CD14-positive monocyte (primary cell): ENCODE measurements around the gene RUBCN. TPM values are rescaled to one million over a fixed set of nuclear protein-coding genes. Genes with fewer than 3 reads are reported as not detected.

ENCODE experiments used
- DNase-seq, 3 donors: peaks; one replicate each; pipeline ENCODE4 v3.0.0-alpha.2; 2011 to 2022
- H2AFZ ChIP-seq: 2 replicates; pipeline ENCODE4 v1.6.0; 2012; ENCODE audit warnings: mild to moderate bottlenecking, low read depth, low read length, inconsistent platforms; ENCODE audit not compliant: insufficient read depth, poor library complexity, severe bottlenecking
- H3K27ac ChIP-seq, 2 donors: 1 replicate in 1 of 2; 2 replicates in 1 of 2; pipeline ENCODE4 v1.5.1; 2012 to 2013; ENCODE audit warnings: low read length in 2 of 2, control low read depth in 1 of 2, inconsistent platforms in 1 of 2, low read depth in 1 of 2, mild to moderate bottlenecking in 1 of 2
- H3K27me3 ChIP-seq, 2 donors: one replicate each; pipeline versions ENCODE4 v1.6.0 to v1.6.1; 2011 to 2013; ENCODE audit warnings: low read length in 2 of 2; ENCODE audit not compliant: control insufficient read depth in 2 of 2, insufficient read depth in 2 of 2
- H3K36me3 ChIP-seq, 2 donors: replicated peaks in 1 of 2; 1 replicate in 1 of 2; 2 replicates in 1 of 2; pipeline versions ENCODE4 v1.5.1 to v1.6.1; 2012 to 2013; ENCODE audit warnings: low read length in 2 of 2, control low read depth in 1 of 2, inconsistent platforms in 1 of 2, mild to moderate bottlenecking in 1 of 2; ENCODE audit not compliant: insufficient read depth in 2 of 2, control insufficient read depth in 1 of 2
- H3K4me1 ChIP-seq, 2 donors: 1 replicate in 1 of 2; 2 replicates in 1 of 2; pipeline versions ENCODE4 v1.5.1 to v1.6.1; 2012 to 2013; ENCODE audit warnings: low read length in 2 of 2, control low read depth in 1 of 2, inconsistent platforms in 1 of 2, mild to moderate bottlenecking in 1 of 2, moderate library complexity in 1 of 2; ENCODE audit not compliant: insufficient read depth in 2 of 2, control insufficient read depth in 1 of 2
- H3K4me2 ChIP-seq: replicated peaks from 2 replicates; pipeline ENCODE3; 2012; ENCODE audit warnings: low read length, moderate library complexity, mild to moderate bottlenecking; ENCODE audit not compliant: poor library complexity, severe bottlenecking; ENCODE audit errors: extremely low read depth
- H3K4me3 ChIP-seq, 3 experiments: fragments of 200-600 bp in 1 of 3; sonication (generic) in 1 of 3; replicated peaks in 1 of 3; 1 replicate in 2 of 3; 2 replicates in 1 of 3; pipeline ENCODE4 v1.5.1; 2011 to 2013; ENCODE audit warnings: low read length in 3 of 3, mild to moderate bottlenecking in 3 of 3, control low read depth in 2 of 3, low read depth in 2 of 3, inconsistent platforms in 1 of 3, moderate library complexity in 1 of 3
- H3K79me2 ChIP-seq: 2 replicates; pipeline ENCODE4 v1.6.0; 2012; ENCODE audit warnings: mild to moderate bottlenecking, control low read depth, inconsistent platforms, low read length, moderate library complexity; ENCODE audit not compliant: insufficient read depth
- H3K9ac ChIP-seq: 2 replicates; pipeline ENCODE4 v1.6.0; 2017; ENCODE audit warnings: low read length, mild to moderate bottlenecking; ENCODE audit not compliant: insufficient read depth, poor library complexity, severe bottlenecking
- H3K9me3 ChIP-seq, 2 donors: replicated peaks in 1 of 2; 1 replicate in 1 of 2; 2 replicates in 1 of 2; pipeline versions ENCODE4 v1.5.1 to v1.6.1; 2012 to 2013; ENCODE audit warnings: low read length in 2 of 2, control low read depth in 1 of 2; ENCODE audit not compliant: control insufficient read depth in 1 of 2, insufficient read depth in 1 of 2
- H4K20me1 ChIP-seq: 2 replicates; pipeline ENCODE4 v1.6.0; 2012; ENCODE audit warnings: mild to moderate bottlenecking, low read length, control low read depth, moderate library complexity; ENCODE audit not compliant: insufficient read depth
- H3K27ac Mint-ChIP-seq, 7 donors: one replicate each; pipeline ENCODE4 v1.8.0; 2020; ENCODE audit warnings: mild to moderate bottlenecking in 7 of 7, mixed read lengths in 7 of 7, moderate library complexity in 6 of 7, inconsistent platforms in 2 of 7
- H3K27me3 Mint-ChIP-seq, 3 donors: one replicate each; pipeline ENCODE4 v1.8.0; 2021 to 2022; ENCODE audit warnings: low read depth in 3 of 3, mild to moderate bottlenecking in 3 of 3, mixed read lengths in 3 of 3, moderate library complexity in 3 of 3, inconsistent platforms in 1 of 3
- H3K36me3 Mint-ChIP-seq, 2 donors: one replicate each; pipeline ENCODE4 v1.8.0; 2020; ENCODE audit warnings: mixed read lengths in 2 of 2, inconsistent platforms in 1 of 2, mild to moderate bottlenecking in 1 of 2
- H3K4me1 Mint-ChIP-seq: one replicate; pipeline ENCODE4 v1.8.0; 2020; ENCODE audit warnings: mild to moderate bottlenecking, mixed read lengths
- H3K4me3 Mint-ChIP-seq, 2 donors: one replicate each; pipeline ENCODE4 v1.8.0; 2020; ENCODE audit warnings: mild to moderate bottlenecking in 2 of 2, mixed read lengths in 2 of 2, moderate library complexity in 1 of 2
- H3K9me3 Mint-ChIP-seq, 7 donors: one replicate each; pipeline ENCODE4 v1.8.0; 2020 to 2022; ENCODE audit warnings: mixed read lengths in 7 of 7, mild to moderate bottlenecking in 6 of 7, moderate library complexity in 6 of 7, inconsistent platforms in 2 of 7
- WGBS: methylation state at CpG from one replicate; pipeline ENCODE4 v1.1.5; 2013; ENCODE audit warnings: missing lambda C conversion rate; ENCODE audit not compliant: insufficient coverage; 5-methylcytosine and 5-hydroxymethylcytosine counted together
- intact Hi-C, 2 donors: fragments of 100-400 bp; cut with micrococcal nuclease; formaldehyde crosslinking; loops; one replicate each; pipeline versions ENCODE4 v1.15.0 to v1.15.1; 2023
- polyA plus RNA-seq, 3 donors: library from polyadenylated mRNA; depleted of rRNA in 1 of 3; unstranded in 2 of 3; stranded (reverse) in 1 of 3; fragments of 300-500 nt in 2 of 3; fragments of >200 nt in 1 of 3; fragmentation: Illumina TruSeq in 2 of 3; gene quantifications; 1 replicate in 2 of 3; 2 replicates in 1 of 3; pipeline ENCODE4 v1.2.3, GENCODE V29; 2012 to 2021
- TF ChIP-seq, protein P1 (sequence below): fragments of 200-600 bp; IDR thresholded peaks from one replicate; pipeline ENCODE4 v1.8.0; 2022; ENCODE audit warnings: antibody characterized with exemption, mild to moderate bottlenecking

RUBCN gene
- polyA plus RNA-seq, 3 donors: 8.6 to 37.9 (median 13.5) TPM

DNA sequence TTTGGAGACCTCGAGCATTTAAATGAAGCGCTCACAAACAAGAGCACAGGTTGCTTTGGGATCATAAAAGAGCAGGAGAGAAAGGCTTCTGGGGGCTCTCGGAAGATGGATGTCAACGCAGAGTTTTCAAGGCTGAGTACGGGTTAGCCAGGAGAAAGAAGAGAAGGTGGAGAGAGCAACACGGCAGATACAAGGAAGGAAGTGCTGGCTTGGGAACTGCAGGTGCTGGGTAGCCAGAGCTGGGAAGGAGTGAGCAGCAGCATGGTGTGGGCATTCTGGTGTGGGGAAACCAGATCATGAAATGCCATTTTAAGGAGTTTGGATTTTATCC, 580 bp upstream of the RUBCN start:
- H3K9me3 Mint-ChIP-seq: no peaks in the 10 kb centered on the region
- Histone ChIP-seq H2AFZ (peak overlapping the region; percentile 99), H3K4me2 (peak overlapping the region; percentile 98), H3K79me2 (peaks cover 40% of the 10 kb centered on the region), H3K27me3 (no peaks in the 10 kb centered on the region), H3K4me1 (peaks cover 28 to 33% of the 10 kb centered on the region in 2 donors), H3K36me3 (peaks cover 0 to 3% of the 10 kb centered on the region in 2 donors), H3K4me3 (peak overlapping the region; percentile 61 to 94 (median 64)), H3K9ac (peak overlapping the region; percentile 81), H3K27ac (peak overlapping the region; percentile 58 to 82), H4K20me1 (peaks cover 22% of the 10 kb centered on the region), H3K9me3 (no peaks in the 10 kb centered on the region)
- H3K36me3 Mint-ChIP-seq: peaks cover 4 to 6% of the 10 kb centered on the region in 2 donors
- peaks cover 2 to 6% (median 2%) of the 10 kb centered on the region in 3 donors for H3K27me3 Mint-ChIP-seq
- DNase-seq: peak in 1 of 3 donors; percentile 15
- H3K27ac Mint-ChIP-seq: peak overlapping the region; percentile 61 to 90 (median 87)
- peak overlapping the region; percentile 94 to 96 for H3K4me3 Mint-ChIP-seq
- WGBS: 0% methylated on average over 6 of the region's 6 CpGs
- TF ChIP-seq, protein P1, sequence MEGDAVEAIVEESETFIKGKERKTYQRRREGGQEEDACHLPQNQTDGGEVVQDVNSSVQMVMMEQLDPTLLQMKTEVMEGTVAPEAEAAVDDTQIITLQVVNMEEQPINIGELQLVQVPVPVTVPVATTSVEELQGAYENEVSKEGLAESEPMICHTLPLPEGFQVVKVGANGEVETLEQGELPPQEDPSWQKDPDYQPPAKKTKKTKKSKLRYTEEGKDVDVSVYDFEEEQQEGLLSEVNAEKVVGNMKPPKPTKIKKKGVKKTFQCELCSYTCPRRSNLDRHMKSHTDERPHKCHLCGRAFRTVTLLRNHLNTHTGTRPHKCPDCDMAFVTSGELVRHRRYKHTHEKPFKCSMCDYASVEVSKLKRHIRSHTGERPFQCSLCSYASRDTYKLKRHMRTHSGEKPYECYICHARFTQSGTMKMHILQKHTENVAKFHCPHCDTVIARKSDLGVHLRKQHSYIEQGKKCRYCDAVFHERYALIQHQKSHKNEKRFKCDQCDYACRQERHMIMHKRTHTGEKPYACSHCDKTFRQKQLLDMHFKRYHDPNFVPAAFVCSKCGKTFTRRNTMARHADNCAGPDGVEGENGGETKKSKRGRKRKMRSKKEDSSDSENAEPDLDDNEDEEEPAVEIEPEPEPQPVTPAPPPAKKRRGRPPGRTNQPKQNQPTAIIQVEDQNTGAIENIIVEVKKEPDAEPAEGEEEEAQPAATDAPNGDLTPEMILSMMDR: no peak
- H3K4me1 Mint-ChIP-seq: peaks cover 29% of the 10 kb centered on the region
- intact Hi-C loops: loop anchor here in 1 of 2 donors (2.0 kb wide), 1 partner anchor 14 kb away; no protein-coding TSS in a partner anchor

GRCh38 chr3:197736010-197736490, 654 bp downstream of the RUBCN start:
- H3K4me2 ChIP-seq: peak overlapping the region; percentile 98
- peaks cover 28 to 33% of the 10 kb centered on the region in 2 donors for H3K4me1 ChIP-seq
- peak overlapping the region; percentile 94 to 99 for H3K4me3 Mint-ChIP-seq
- no peaks in the 10 kb centered on the region for H3K9me3 ChIP-seq
- peak in 1 of 3 donors; percentile 36 for DNase-seq
- peak overlapping the region; percentile 76 to 94 (median 83) for H3K4me3 ChIP-seq
- peaks cover 31% of the 10 kb centered on the region for H4K20me1 ChIP-seq
- H3K27ac Mint-ChIP-seq: peak overlapping the region; percentile 62 to 96 (median 91)
- peaks cover 2 to 6% (median 2%) of the 10 kb centered on the region in 3 donors for H3K27me3 Mint-ChIP-seq
- peaks cover 8 to 9% of the 10 kb centered on the region in 2 donors for H3K36me3 Mint-ChIP-seq
- H3K27ac ChIP-seq: peak overlapping the region; percentile 47 to 78
- H3K9me3 Mint-ChIP-seq: no peaks in the 10 kb centered on the region
- H2AFZ ChIP-seq: peak overlapping the region; percentile 99
- WGBS: 2% methylated on average over 17 of the region's 17 CpGs
- TF ChIP-seq, protein P1: no peak
- H3K27me3 ChIP-seq: no peaks in the 10 kb centered on the region
- peaks cover 48% of the 10 kb centered on the region for H3K79me2 ChIP-seq
- H3K9ac ChIP-seq: peak overlapping the region; percentile 81
- H3K4me1 Mint-ChIP-seq: peaks cover 32% of the 10 kb centered on the region
- intact Hi-C loops: loop anchor here in 1 of 2 donors (2.0 kb wide), 1 partner anchor 15 kb away; no protein-coding TSS in a partner anchor
- peaks cover 0 to 3% of the 10 kb centered on the region in 2 donors for H3K36me3 ChIP-seq
